Mesothelial cell of epicardium (in vitro differentiated cells): ENCODE results near the gene CACNA2D2. TPM values are rescaled to one million over a fixed set of nuclear protein-coding genes. Genes with fewer than 3 reads are reported as not detected.

Source experiments
- DNase-seq, 2 experiments: peaks; one replicate each; pipeline ENCODE4 v3.0.0; 2021; ENCODE audit warnings: low spot score in 2 of 2; ENCODE audit not compliant: unreplicated experiment in 2 of 2
- H3K27ac Mint-ChIP-seq: 2 replicates; pipeline ENCODE4 v1.8.0; 2021; ENCODE audit warnings: mixed read lengths
- H3K27me3 Mint-ChIP-seq: 2 replicates; pipeline ENCODE4 v1.8.0; 2021; ENCODE audit warnings: low read depth, mixed read lengths
- H3K36me3 Mint-ChIP-seq: 2 replicates; pipeline ENCODE4 v1.8.0; 2021; ENCODE audit warnings: mixed read lengths
- H3K4me1 Mint-ChIP-seq: 2 replicates; pipeline ENCODE4 v1.8.0; 2021; ENCODE audit warnings: mixed read lengths
- H3K4me3 Mint-ChIP-seq: 2 replicates; pipeline ENCODE4 v1.8.0; 2021; ENCODE audit warnings: mild to moderate bottlenecking, moderate library complexity, mixed read lengths
- H3K9me3 Mint-ChIP-seq: 2 replicates; pipeline ENCODE4 v1.8.0; 2021; ENCODE audit warnings: mixed read lengths
- CTCF ChIP-seq: fragments of 200-600 bp; sonication (generic); IDR thresholded peaks from one replicate; pipeline ENCODE4 v1.5.0; 2021; ENCODE audit warnings: antibody characterized with exemption; ENCODE audit not compliant: unreplicated experiment
- total RNA-seq: library from RNA; stranded (reverse); gene quantifications from 3 replicates; pipeline ENCODE4 v1.2.1, GENCODE V29; 2021

CACNA2D2 gene
- total RNA-seq, 1 donor from 2014 or later = 10.8 TPM

- no peaks in the 10 kb centered on the region for H3K36me3 Mint-ChIP-seq
- H3K27me3 Mint-ChIP-seq = peaks cover 62% of the 10 kb centered on the region
- H3K9me3 Mint-ChIP-seq = no peaks in the 10 kb centered on the region
- peaks cover 36% of the 10 kb centered on the region for H3K4me1 Mint-ChIP-seq
- no peak for TF ChIP-seq CTCF
- peak overlapping the region; percentile 85 for H3K4me3 Mint-ChIP-seq
- DNase-seq = no peak
- no peak overlapping the region for H3K27ac Mint-ChIP-seq
Measured at GRCh38 chr3:50340147-50340447, 163.3 kb downstream of the CACNA2D2 start.

GRCh38 chr3:50339485-50340146 is 163.8 kb downstream of the CACNA2D2 start:
- peak overlapping the region; percentile 85 for H3K4me3 Mint-ChIP-seq
- peaks cover 57% of the 10 kb centered on the region for H3K27me3 Mint-ChIP-seq
- no peak for TF ChIP-seq CTCF
- H3K9me3 Mint-ChIP-seq = no peaks in the 10 kb centered on the region
- H3K4me1 Mint-ChIP-seq = peaks cover 36% of the 10 kb centered on the region
- no peaks in the 10 kb centered on the region for H3K36me3 Mint-ChIP-seq
- H3K27ac Mint-ChIP-seq = no peak overlapping the region
- DNase-seq = no peak

- no peaks in the 10 kb centered on the region for H3K36me3 Mint-ChIP-seq
- no peaks in the 10 kb centered on the region for H3K9me3 Mint-ChIP-seq
- peak overlapping the region; percentile 99 for H3K27ac Mint-ChIP-seq
- no peak for DNase-seq
- H3K4me1 Mint-ChIP-seq = peaks cover 40% of the 10 kb centered on the region
- peaks cover 53% of the 10 kb centered on the region for H3K27me3 Mint-ChIP-seq
- H3K4me3 Mint-ChIP-seq = peak overlapping the region; percentile 85
- TF ChIP-seq CTCF = no peak
Measured at GRCh38 chr3:50338965-50339364, 164.5 kb downstream of the CACNA2D2 start.

- H3K9me3 Mint-ChIP-seq = no peaks in the 10 kb centered on the region
- peaks cover 45% of the 10 kb centered on the region for H3K4me1 Mint-ChIP-seq
Measured at GRCh38 chr3:50337175-50337861, 166.1 kb downstream of the CACNA2D2 start.

DNA sequence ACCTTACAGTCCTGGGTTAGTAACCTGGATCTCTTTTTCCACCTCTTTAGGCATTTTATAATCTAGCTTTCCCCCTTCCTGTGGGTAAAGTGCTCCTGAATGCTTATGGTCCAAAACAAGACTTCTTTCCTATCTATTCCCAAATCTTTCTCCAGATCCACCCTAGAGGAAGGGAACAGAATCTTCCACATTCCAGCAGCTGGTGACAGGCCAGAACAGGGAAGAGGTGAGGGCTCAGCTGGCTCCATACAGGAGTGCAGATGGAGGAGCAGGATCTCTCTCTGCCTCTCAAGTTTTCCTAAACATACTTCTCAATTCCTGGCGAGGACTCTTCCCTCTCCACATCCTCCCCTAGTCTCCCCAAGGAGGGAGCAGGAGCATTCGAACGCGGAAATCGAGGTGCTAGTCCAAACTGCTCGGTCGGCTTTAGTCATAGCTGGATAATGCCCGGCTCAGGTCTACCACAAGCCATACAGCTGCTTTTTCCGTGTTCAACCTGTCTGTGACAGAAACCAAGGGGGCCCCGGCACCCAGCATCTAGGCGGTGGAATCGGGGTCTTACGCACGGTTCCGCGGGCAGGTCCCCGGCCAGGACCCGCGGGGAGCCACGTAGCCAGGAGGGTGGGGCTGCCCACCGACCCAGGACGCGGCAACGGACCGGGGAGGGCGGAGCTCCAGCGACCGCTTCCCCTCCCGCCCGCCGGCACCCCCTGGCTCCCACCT is 166.8 kb downstream of the CACNA2D2 start:
- Mint-ChIP-seq H3K27me3 (peaks cover 30% of the 10 kb centered on the region), H3K4me3 (peak overlapping the region; percentile 85), H3K9me3 (no peaks in the 10 kb centered on the region), H3K36me3 (no peaks in the 10 kb centered on the region), H3K27ac (peak overlapping the region; percentile 93), H3K4me1 (peaks cover 45% of the 10 kb centered on the region)
- DNase-seq = no peak
- no peak for TF ChIP-seq CTCF

More at GRCh38 chr3:50337175-50337861, 166.1 kb downstream of the CACNA2D2 start:
- no peak for TF ChIP-seq CTCF
- Mint-ChIP-seq H3K27ac (peak overlapping the region; percentile 99), H3K27me3 (peaks cover 37% of the 10 kb centered on the region), H3K4me3 (peak overlapping the region; percentile 85), H3K36me3 (no peaks in the 10 kb centered on the region)
- DNase-seq = peak; percentile 94 to 95
